Lower leg skin (tissue), 4 donors: ENCODE results near the gene VPS4A. TPM values are rescaled to one million over a fixed set of nuclear protein-coding genes. Genes with fewer than 3 reads are reported as not detected.

Experiments used
- DNase-seq, 2 donors: peaks; one replicate each; pipeline ENCODE4 v3.0.0-alpha.2; 2019; ENCODE audit warnings: low spot score in 2 of 2
- H3K4me3 ChIP-seq: fragments of 200-600 bp; sonication (generic); 2 replicates; pipeline ENCODE4 v1.5.1; 2017; ENCODE audit warnings: mild to moderate bottlenecking, low read depth; ENCODE audit not compliant: poor library complexity, severe bottlenecking
- POLR2A ChIP-seq, 2 donors: fragments of 450-650 bp; IDR thresholded peaks; one replicate each; pipeline ENCODE4 v1.6.1; 2016 to 2017; ENCODE audit warnings: antibody characterized with exemption in 2 of 2, mild to moderate bottlenecking in 1 of 2, moderate library complexity in 1 of 2
- WGBS, 2 donors: methylation state at CpG; one replicate each; pipeline ENCODE4 v1.1.5; 2018; 5-methylcytosine and 5-hydroxymethylcytosine counted together
- intact Hi-C: fragments of 100-400 bp; cut with DNase I; formaldehyde crosslinking; loops from one replicate; pipeline ENCODE4 v1.15.0; 2023; ENCODE audit warnings: low total_unique reads
- total RNA-seq, 4 donors: library from RNA; depleted of rRNA; stranded (reverse); fragments of >200 nt; gene quantifications; one replicate each; pipeline ENCODE4 v1.1.0, GENCODE V29; 2016
- TF ChIP-seq, protein P1 (sequence below), 3 donors: fragments of 450-650 bp; IDR thresholded peaks; one replicate each; pipeline ENCODE4 v1.5.1; 2016; ENCODE audit warnings: antibody characterized with exemption in 3 of 3, mild to moderate bottlenecking in 3 of 3, moderate library complexity in 2 of 3

The VPS4A gene
- total RNA-seq, 4 donors from 2014 or later = 34.8 to 57.5 (median 35.6) TPM

DNA sequence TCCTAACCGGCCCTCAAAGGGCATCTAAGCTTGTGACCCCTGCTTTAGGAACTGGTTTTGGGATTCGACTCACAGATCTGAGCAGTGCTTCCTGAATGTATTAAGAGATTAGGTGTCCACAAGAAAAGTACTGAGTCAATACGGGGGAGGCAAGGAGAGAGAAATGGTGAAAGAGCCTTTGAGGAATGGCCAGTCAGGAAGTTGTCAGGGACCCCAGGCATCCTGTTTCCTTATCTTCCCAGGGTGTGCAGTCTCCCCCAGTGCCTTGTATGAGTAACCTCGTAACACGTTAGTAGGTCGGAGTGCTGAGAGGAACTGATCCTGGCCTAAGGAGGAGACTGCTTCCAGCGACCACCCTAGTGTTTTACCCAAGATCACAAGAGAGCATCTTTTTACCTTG, 56.8 kb downstream of the VPS4A start:
- TF ChIP-seq, protein P1, sequence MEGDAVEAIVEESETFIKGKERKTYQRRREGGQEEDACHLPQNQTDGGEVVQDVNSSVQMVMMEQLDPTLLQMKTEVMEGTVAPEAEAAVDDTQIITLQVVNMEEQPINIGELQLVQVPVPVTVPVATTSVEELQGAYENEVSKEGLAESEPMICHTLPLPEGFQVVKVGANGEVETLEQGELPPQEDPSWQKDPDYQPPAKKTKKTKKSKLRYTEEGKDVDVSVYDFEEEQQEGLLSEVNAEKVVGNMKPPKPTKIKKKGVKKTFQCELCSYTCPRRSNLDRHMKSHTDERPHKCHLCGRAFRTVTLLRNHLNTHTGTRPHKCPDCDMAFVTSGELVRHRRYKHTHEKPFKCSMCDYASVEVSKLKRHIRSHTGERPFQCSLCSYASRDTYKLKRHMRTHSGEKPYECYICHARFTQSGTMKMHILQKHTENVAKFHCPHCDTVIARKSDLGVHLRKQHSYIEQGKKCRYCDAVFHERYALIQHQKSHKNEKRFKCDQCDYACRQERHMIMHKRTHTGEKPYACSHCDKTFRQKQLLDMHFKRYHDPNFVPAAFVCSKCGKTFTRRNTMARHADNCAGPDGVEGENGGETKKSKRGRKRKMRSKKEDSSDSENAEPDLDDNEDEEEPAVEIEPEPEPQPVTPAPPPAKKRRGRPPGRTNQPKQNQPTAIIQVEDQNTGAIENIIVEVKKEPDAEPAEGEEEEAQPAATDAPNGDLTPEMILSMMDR (IDR thresholded peaks at IDR 0.05) = no peak
- TF ChIP-seq POLR2A (IDR thresholded peaks at IDR 0.05) = no peak
- H3K4me3 ChIP-seq = no peak overlapping the region
- intact Hi-C loops = no loop called here
- peak in 1 of 2 donors; percentile 4 for DNase-seq
- 86% methylated on average over 7 of the region's 7 CpGs for WGBS, 2 donors

GRCh38 chr16:69368866-69369265, 57.7 kb downstream of the VPS4A start:
- WGBS, 2 donors = 94 to 98% methylated on average over 4 of the region's 4 CpGs
- TF ChIP-seq, protein P1 (IDR thresholded peaks at IDR 0.05) = no peak
- TF ChIP-seq POLR2A (IDR thresholded peaks at IDR 0.05) = no peak
- H3K4me3 ChIP-seq = no peak overlapping the region
- DNase-seq = peak in 1 of 2 donors; percentile 20
- intact Hi-C loops = no loop called here

DNA sequence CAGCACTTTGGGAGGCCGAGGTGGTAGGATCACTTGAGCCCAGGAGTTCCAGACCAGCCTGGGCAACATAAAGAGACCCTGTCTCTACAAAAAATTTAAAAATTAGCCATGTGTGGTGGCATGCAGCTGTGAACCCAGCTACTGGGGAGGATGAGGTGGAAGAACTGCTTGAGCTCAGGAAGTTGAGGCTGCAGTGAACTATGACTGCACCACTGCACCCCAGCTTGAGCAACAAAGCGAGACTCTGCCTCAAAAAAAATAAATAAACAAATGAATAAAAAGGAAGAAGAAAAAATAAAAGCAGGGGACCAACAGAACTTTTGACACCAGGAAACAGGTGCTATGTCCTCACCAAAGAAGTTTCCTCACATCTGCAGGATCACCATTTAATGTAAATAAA, 60.4 kb downstream of the VPS4A start:
- 94 to 96% methylated on average over 2 of the region's 2 CpGs for WGBS, 2 donors

DNA sequence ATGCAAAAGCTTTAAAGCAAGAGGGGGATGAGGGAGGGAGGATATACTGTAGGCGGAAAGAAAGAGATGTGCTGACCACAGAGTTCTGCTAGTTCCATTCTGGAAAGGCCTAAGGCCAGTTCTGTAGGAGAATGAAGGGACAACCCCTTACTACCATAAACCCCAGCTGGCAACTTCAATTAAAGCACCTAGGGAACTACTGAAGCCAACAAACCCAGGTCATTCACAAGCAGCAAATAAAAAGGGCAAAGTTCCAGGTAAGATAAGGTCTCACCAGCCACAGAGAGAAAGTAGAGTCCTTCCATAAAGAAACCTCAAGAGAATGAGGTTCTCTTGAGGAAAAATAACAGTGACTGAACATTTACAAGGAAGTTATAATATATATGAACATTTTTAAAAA, 61.9 kb downstream of the VPS4A start:
- no peak overlapping the region for H3K4me3 ChIP-seq
- TF ChIP-seq POLR2A (IDR thresholded peaks at IDR 0.05) = no peak
- TF ChIP-seq, protein P1 (IDR thresholded peaks at IDR 0.05) = no peak
- 79 to 91% methylated on average over 1 of the region's 1 CpG for WGBS, 2 donors
- intact Hi-C loops = no loop called here
- DNase-seq = no peak

More for the DNA sequence above, 60.4 kb downstream of the VPS4A start:
- no peak for DNase-seq
- TF ChIP-seq POLR2A (IDR thresholded peaks at IDR 0.05) = no peak
- TF ChIP-seq, protein P1 (IDR thresholded peaks at IDR 0.05) = no peak
- intact Hi-C loops = no loop called here
- no peak overlapping the region for H3K4me3 ChIP-seq

Other genes starting within 250 kb of the VPS4A start
- 1 to 10 TPM; 3.5 to 7.5 (median 4.8) TPM for gene HAS3, start 205.7 kb upstream of the VPS4A start, total RNA-seq
- gene CHTF8, start 178.8 kb upstream of the VPS4A start, total RNA-seq = 100 to 1,000 TPM in 1 of 4 donors, 10 to 100 TPM in 3; 77.8 to 124 (median 82.8) TPM
- 10 to 100 TPM; 13.3 to 22.0 (median 15.0) TPM for gene UTP4, start 178.7 kb upstream of the VPS4A start, total RNA-seq
- gene SNTB2, start 124.2 kb upstream of the VPS4A start, total RNA-seq = 10 to 100 TPM; 32.5 to 60.4 (median 51.8) TPM
- gene PDF, start 19.2 kb downstream of the VPS4A start, total RNA-seq = 10 to 100 TPM; 17.7 to 20.1 (median 18.1) TPM
- 10 to 100 TPM; 40.8 to 57.8 (median 47.6) TPM for gene COG8, start 28.2 kb downstream of the VPS4A start, total RNA-seq
- 10 to 100 TPM; 11.0 to 13.8 (median 12.7) TPM for gene NIP7, start 28.4 kb downstream of the VPS4A start, total RNA-seq
- gene TMED6, start 40.4 kb downstream of the VPS4A start, total RNA-seq = not detected
- 10 to 100 TPM; 12.4 to 24.2 (median 19.0) TPM for gene TERF2, start 74.7 kb downstream of the VPS4A start, total RNA-seq
- 10 to 100 TPM; 22.3 to 34.5 (median 25.9) TPM for gene CYB5B, start 113.3 kb downstream of the VPS4A start, total RNA-seq